ENCODE measurements around the gene TRPC4. TPM values are rescaled to one million over a fixed set of nuclear protein-coding genes. Genes with fewer than 3 reads are reported as not detected.

TRPC4 gene
- total RNA-seq, 1 donor: 1.2 TPM

DNA sequence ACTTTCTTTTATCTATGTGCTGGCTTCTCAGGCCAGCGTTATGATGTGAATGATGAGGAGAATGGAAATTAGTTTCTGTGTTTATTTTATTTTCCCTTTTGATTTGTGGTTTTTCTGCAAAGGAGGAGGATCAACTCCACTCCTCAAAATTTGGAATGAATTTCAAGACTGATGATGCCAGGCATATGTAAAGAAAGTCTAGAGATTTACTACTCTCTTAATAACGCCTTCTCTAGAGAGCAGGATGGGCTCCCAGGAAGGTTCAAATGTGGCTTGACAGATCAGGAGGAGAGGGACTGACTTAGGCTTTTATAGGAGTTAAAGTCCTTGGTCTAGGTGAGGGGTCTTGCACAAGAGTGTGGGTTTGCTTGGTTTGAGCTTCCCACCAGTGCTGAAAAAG lies 255.9 kb downstream of the TRPC4 start:
- H3K4me3 ChIP-seq (ENCODE audit: low read depth, low read length): no peak overlapping the region
- TF ChIP-seq, protein P1, sequence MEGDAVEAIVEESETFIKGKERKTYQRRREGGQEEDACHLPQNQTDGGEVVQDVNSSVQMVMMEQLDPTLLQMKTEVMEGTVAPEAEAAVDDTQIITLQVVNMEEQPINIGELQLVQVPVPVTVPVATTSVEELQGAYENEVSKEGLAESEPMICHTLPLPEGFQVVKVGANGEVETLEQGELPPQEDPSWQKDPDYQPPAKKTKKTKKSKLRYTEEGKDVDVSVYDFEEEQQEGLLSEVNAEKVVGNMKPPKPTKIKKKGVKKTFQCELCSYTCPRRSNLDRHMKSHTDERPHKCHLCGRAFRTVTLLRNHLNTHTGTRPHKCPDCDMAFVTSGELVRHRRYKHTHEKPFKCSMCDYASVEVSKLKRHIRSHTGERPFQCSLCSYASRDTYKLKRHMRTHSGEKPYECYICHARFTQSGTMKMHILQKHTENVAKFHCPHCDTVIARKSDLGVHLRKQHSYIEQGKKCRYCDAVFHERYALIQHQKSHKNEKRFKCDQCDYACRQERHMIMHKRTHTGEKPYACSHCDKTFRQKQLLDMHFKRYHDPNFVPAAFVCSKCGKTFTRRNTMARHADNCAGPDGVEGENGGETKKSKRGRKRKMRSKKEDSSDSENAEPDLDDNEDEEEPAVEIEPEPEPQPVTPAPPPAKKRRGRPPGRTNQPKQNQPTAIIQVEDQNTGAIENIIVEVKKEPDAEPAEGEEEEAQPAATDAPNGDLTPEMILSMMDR (IDR thresholded peaks at IDR 0.05; ENCODE audit: insufficient read depth, low read length): no peak

DNA sequence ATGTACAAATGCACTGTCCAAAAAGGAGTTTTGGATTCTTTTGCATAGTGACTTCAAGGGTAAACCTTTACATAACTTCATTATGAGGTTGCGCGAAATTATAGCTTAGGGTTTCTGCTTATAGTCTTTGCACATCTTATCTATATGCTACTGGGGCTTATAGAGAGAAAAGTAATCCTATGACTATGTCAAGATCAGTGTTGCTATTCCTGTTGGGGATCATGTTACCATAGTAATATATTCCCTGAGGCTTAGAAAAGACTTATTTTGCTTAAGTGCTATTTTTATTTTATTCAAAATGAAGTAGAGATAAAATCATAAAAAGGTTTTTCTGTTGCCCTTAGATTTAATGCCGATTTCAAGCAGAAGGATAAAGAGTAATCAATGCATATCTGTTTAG lies 256.3 kb downstream of the TRPC4 start:
- TF ChIP-seq, protein P1 (IDR thresholded peaks at IDR 0.05; ENCODE audit: insufficient read depth, low read length): no peak
- no peak overlapping the region for H3K4me3 ChIP-seq (ENCODE audit: low read depth, low read length)
- DNase-seq (ENCODE audit: low read depth): no peak

More for the DNA sequence above, 255.9 kb downstream of the TRPC4 start:
- no peak for DNase-seq (ENCODE audit: low read depth)

DNA sequence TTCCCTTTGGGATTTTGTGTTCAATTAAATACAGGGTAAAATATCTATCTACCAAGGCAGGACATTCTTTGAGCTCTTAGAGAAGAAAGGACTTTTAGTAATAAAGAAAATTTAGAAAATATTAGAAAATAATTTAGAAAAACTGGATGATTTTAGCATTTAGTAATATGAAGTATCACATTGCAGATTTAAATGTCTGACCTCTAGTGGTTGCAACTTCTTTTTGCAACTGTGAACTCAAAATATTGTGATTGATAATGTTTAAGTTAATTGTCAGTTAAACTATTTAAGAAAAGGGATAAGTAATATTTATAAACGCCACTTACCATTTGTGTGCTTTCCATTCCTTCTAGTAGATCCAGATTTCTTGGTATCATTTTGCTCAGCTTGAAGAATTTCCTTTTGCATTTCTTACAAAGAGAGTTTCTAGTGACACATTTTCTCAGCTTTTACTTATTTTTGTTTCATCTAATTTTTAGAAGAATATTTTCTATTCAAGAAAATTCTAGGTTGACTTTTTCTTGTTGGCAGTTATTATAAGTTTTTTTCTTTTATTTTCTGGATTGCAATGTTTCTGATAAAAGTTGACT lies 260.7 kb downstream of the TRPC4 start:
- TF ChIP-seq, protein P1 (IDR thresholded peaks at IDR 0.05; ENCODE audit: insufficient read depth, low read length): peak; percentile 55
- no peak overlapping the region for H3K4me3 ChIP-seq (ENCODE audit: low read depth, low read length)
- no peak for DNase-seq (ENCODE audit: low read depth)

DNA sequence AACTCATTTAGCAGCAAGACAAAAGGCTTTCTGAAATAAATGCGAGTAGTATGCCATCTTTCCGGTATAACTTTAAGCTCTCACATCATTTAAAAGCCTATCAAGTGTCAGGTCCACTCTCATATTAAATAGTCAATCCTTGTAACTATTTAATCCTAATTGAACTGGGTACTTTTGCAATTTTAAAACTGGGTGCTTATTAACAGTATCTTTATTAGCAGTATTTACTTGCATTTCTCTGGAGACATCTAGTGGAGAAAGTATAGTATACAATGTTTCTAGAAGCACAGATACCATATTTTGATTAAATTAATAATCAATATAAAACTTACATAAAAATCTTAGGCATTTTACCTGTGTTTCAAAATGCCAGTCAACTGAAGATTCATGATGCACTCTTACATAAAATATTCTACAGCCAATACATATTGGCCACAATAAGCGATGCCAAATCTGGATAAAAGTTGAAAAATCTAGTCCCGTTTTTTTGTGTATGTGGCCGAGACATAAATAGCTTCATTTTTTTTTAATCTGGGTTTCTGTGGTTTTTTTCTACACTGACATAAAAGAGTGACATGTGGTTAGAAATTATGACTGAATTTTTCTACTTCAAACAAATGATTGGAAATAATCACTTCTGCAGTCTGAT lies 266.7 kb downstream of the TRPC4 start:
- DNase-seq (ENCODE audit: low read depth): peak; percentile 67
- TF ChIP-seq, protein P1 (IDR thresholded peaks at IDR 0.05; ENCODE audit: insufficient read depth, low read length): peak; percentile 59
- no peak overlapping the region for H3K4me3 ChIP-seq (ENCODE audit: low read depth, low read length)

DNA sequence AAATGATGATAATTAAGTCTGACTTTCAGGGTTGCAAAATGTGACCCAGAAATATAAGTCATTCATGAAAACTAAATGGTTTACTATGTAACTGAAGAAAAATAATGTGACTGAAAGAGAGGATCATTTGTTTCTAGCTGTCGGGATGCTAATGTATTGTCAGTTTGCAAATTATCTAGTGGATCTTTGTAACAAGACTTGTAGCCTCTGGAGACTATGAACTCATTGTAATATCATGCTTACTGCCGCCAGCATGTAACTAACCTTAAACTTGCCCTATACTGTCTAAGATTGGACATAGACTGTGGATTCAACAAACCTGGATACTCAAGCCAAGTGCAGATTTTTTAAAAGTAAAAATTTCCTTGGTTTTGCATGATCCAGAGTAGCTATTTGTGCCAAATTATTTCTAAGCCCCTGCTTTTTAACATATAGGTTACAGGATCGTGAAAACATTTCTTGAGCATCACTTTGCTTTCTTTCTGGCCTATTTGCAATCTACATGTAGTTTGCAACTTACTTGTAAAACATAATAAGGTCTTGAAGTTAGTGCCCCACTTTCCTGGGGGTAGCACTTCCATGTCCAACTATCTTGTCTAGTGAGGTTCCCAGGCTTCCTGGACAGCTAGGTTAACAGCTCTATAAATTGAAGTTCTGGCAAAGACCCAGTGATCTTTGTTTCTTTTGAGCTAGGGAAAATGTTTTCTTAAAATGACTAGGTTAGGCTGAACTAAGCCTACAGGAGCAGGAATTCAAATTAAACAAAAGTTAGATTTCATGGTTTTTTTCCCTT lies 267.7 kb downstream of the TRPC4 start:
- no peak overlapping the region for H3K4me3 ChIP-seq (ENCODE audit: low read depth, low read length)
- TF ChIP-seq, protein P1 (IDR thresholded peaks at IDR 0.05; ENCODE audit: insufficient read depth, low read length): no peak
- no peak for DNase-seq (ENCODE audit: low read depth)

DNA sequence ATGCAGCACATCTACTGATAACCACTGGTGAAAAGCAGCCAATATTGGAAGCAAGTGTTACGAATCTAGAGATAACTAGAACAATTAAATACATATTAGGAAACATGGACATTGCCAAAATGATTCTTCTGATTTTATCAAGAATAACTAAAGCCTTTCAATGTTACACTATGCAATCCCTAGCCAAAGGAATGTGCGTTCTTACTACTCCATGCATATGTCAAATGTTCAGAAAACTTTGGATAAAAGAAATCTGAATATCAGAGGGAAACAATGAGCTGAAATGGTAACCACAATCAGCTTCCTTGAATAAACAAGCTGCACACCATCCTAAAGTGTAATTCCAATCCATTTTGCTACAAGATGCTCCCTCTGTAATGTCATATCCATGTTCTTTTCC lies 270.1 kb downstream of the TRPC4 start:
- TF ChIP-seq, protein P1 (IDR thresholded peaks at IDR 0.05; ENCODE audit: insufficient read depth, low read length): no peak

More for the DNA sequence above, 270.1 kb downstream of the TRPC4 start:
- no peak overlapping the region for H3K4me3 ChIP-seq (ENCODE audit: low read depth, low read length)
- DNase-seq (ENCODE audit: low read depth): peak; percentile 58

Measured in fibroblast of the aortic adventitia (primary cell).